HEK293T (cell line): ENCODE results near the gene BIN1.

Experiments used
- BHLHE40 ChIP-seq: fragments of 450-650 bp; IDR thresholded peaks from 2 replicates; pipeline ENCODE4 v1.6.1; 2016; ENCODE audit warnings: mild to moderate bottlenecking, moderate library complexity, borderline replicate concordance
- LEF1 ChIP-seq: fragments of 450-650 bp; IDR thresholded peaks from 2 replicates; pipeline ENCODE4 v1.6.1; 2017; ENCODE audit warnings: mild to moderate bottlenecking, borderline replicate concordance
- SUZ12 ChIP-seq: fragments of 450-650 bp; IDR thresholded peaks from 2 replicates; pipeline ENCODE4 v1.6.1; 2016; ENCODE audit warnings: mild to moderate bottlenecking

GRCh38 chr2:127071901-127072328, 35.0 kb downstream of the BIN1 start:
- no peak for TF ChIP-seq LEF1
- no peak for TF ChIP-seq BHLHE40
- no peak for TF ChIP-seq SUZ12
